ENCODE results near the gene AMOTL2.

GRCh38 chr3:134339331-134339730 is 34.9 kb downstream of the AMOTL2 start:
- no peak for TF ChIP-seq TARDBP (IDR thresholded peaks at IDR 0.05)
- TF ChIP-seq, protein P1, sequence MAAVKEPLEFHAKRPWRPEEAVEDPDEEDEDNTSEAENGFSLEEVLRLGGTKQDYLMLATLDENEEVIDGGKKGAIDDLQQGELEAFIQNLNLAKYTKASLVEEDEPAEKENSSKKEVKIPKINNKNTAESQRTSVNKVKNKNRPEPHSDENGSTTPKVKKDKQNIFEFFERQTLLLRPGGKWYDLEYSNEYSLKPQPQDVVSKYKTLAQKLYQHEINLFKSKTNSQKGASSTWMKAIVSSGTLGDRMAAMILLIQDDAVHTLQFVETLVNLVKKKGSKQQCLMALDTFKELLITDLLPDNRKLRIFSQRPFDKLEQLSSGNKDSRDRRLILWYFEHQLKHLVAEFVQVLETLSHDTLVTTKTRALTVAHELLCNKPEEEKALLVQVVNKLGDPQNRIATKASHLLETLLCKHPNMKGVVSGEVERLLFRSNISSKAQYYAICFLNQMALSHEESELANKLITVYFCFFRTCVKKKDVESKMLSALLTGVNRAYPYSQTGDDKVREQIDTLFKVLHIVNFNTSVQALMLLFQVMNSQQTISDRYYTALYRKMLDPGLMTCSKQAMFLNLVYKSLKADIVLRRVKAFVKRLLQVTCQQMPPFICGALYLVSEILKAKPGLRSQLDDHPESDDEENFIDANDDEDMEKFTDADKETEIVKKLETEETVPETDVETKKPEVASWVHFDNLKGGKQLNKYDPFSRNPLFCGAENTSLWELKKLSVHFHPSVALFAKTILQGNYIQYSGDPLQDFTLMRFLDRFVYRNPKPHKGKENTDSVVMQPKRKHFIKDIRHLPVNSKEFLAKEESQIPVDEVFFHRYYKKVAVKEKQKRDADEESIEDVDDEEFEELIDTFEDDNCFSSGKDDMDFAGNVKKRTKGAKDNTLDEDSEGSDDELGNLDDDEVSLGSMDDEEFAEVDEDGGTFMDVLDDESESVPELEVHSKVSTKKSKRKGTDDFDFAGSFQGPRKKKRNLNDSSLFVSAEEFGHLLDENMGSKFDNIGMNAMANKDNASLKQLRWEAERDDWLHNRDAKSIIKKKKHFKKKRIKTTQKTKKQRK (IDR thresholded peaks at IDR 0.05; ENCODE audit: borderline replicate concordance, low read depth, low read length): no peak
- TF ChIP-seq PHB (CRISPR knock-in tag; IDR thresholded peaks at IDR 0.05): no peak
- no peak for TF ChIP-seq HDAC6 (IDR thresholded peaks at IDR 0.05; ENCODE audit: low read depth, low read length)
- no peak for TF ChIP-seq RBM22 (IDR thresholded peaks at IDR 0.05; ENCODE audit: low read depth, low read length, poor library complexity, severe bottlenecking)
- TF ChIP-seq, protein P2, sequence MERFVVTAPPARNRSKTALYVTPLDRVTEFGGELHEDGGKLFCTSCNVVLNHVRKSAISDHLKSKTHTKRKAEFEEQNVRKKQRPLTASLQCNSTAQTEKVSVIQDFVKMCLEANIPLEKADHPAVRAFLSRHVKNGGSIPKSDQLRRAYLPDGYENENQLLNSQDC (CRISPR knock-in tag; IDR thresholded peaks at IDR 0.05): no peak

Measured in K562 (cell line).